Measurements from ENCODE around the gene CYTIP. TPM values are rescaled to one million over a fixed set of nuclear protein-coding genes. Genes with fewer than 3 reads are reported as not detected.

The CYTIP gene
- 2.5 TPM for total RNA-seq

DNA sequence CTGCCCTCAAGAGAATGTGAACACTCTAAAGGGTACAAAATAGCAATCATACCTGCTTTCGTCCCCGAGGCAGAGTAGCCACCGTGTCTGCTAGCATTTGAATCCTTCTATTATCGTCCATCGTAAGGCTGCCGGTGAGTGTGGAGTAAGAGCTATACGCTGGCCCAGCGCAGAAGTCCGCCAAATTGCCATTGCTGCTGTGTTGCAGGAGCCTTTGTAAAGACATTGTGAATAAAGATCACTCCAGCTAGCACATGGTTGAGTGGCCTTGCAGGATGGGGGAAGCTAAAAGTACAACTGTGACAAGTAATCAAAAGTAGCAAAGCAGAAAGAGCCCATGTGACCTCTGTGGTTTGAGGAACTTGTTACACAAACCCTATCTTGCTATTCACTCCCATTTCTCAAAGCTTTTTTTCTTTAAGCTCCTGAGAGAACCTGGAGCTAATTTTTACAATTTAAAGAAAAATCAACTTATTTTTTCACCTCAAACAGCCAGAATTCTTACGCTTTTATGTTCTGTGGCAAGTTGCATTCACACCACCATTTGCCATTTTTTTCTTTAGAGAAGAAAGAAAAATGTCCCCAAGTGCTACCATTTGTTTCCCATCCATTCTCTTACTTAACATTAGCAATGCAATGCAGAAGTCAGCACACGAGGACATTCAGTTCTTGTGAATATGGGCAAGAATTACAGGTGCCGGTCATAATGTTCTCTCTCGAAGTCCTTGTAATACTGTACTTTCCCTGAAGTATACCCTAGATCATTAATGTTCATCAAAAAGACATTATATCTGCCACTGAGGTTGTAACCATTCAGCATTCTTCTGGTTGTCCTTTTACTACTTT lies at the start of gene CYTIP:
TSS of gene CYTIP (minus strand) at position 295 of the 846 bp plus-strand sequence. CDS start at position 226, 69 bp downstream.

Other genes with a start within 250 kb of the CYTIP start
- gene GALNT5, start 186.4 kb downstream of the CYTIP start, total RNA-seq: under 0.01 TPM
- gene ERMN, start 118.3 kb downstream of the CYTIP start, total RNA-seq: 0.31 TPM
- 12.5 TPM for gene ACVR1C, start 184.8 kb upstream of the CYTIP start, total RNA-seq

All from parietal lobe (tissue), 1 donor.